Spleen (tissue), 7 donors: ENCODE data around the gene WDR7.

ENCODE experiments used
- POLR2A ChIP-seq, 3 donors: fragments of 450-650 bp; IDR thresholded peaks; one replicate each; pipeline ENCODE4 v1.5.1; 2017; ENCODE audit warnings: antibody characterized with exemption in 3 of 3, mild to moderate bottlenecking in 1 of 3
- TF ChIP-seq, protein P1 (sequence below), 11 experiments: fragments of 200-600 bp in 7 of 11; fragments of 450-650 bp in 4 of 11; sonication (generic) in 4 of 11; IDR thresholded peaks in 8 of 11; conservative IDR thresholded peaks in 3 of 11; 1 replicate in 7 of 11; 2 replicates in 4 of 11; pipeline versions ENCODE4 v1.4.0 to v1.8.0; 2016 to 2021; ENCODE audit warnings: antibody characterized with exemption in 11 of 11, inconsistent platforms in 4 of 11, mild to moderate bottlenecking in 1 of 11
- donor health status: DM: no; HTN: no; CAD: no; lungs with moderate emphysema.
- donor health status: DM: no; HTN: no; CAD: no.
- donor health status: DM: no; HTN: no; CAD: no.

DNA sequence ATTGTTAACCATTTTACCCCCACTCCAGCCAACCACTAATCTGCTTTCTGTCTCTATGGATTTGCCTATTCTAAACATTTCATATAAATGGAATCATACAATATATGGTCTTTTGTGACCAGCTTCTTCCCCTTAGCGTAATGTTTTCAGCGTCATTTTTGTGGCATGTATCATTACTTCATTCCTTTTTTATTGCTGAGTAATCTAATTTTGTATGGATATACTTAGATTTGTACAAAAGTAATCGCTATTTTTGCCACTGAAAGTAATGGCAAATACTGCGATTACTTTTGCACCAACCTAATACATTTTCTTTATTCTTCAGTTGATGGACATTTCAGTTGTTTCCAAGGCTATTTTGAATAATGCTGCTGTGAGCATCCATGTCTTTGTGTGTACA, 227.6 kb downstream of the WDR7 start:
- TF ChIP-seq, protein P1, sequence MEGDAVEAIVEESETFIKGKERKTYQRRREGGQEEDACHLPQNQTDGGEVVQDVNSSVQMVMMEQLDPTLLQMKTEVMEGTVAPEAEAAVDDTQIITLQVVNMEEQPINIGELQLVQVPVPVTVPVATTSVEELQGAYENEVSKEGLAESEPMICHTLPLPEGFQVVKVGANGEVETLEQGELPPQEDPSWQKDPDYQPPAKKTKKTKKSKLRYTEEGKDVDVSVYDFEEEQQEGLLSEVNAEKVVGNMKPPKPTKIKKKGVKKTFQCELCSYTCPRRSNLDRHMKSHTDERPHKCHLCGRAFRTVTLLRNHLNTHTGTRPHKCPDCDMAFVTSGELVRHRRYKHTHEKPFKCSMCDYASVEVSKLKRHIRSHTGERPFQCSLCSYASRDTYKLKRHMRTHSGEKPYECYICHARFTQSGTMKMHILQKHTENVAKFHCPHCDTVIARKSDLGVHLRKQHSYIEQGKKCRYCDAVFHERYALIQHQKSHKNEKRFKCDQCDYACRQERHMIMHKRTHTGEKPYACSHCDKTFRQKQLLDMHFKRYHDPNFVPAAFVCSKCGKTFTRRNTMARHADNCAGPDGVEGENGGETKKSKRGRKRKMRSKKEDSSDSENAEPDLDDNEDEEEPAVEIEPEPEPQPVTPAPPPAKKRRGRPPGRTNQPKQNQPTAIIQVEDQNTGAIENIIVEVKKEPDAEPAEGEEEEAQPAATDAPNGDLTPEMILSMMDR (IDR thresholded peaks at IDR 0.05 in 8 of 11, conservative IDR thresholded peaks at IDR 0.05 in 3 of 11), result no peak
- no peak for TF ChIP-seq POLR2A (IDR thresholded peaks at IDR 0.05)
